ENCODE results near the gene MYO19. TPM values are rescaled to one million over a fixed set of nuclear protein-coding genes. Genes with fewer than 3 reads are reported as not detected.

MYO19 gene
- total and polyA plus RNA-seq, 2 of the 4 experiments (the other 2 are of a cell fraction), result 35.8 to 55.6 TPM

- WGBS, 2 experiments (ENCODE audit: extremely low coverage in 2 of 2, insufficient read length in 1 of 2), result 8% methylated on average over 5 of the region's 15 CpGs; no CpG with 5 or more reads in 1 of the 2 experiments
- peak overlapping the region; percentile 64; the same call in 1 of the 2 replicates for H3K23ac ChIP-seq (ENCODE audit: low read depth, low read length)
- H3K9me1 ChIP-seq (ENCODE audit: insufficient read depth, low read length), result peaks cover 11% of the 10 kb centered on the region; the same call in 1 of the 2 replicates
- H4K20me1 ChIP-seq (ENCODE audit: insufficient read depth, low read length), result no peaks in the 10 kb centered on the region; the same call in 1 of the 2 replicates
- ChIA-PET CTCF (no interaction called here), POLR2A (ENCODE audit: unreplicated experiment) (interaction anchor here (0.6 kb wide), 1 partner anchor 789 kb away, joined by 5 read pairs; no protein-coding TSS in a partner anchor)
- H3K9me3 ChIP-seq (ENCODE audit: control insufficient read depth, insufficient read depth, low read length), result no peaks in the 10 kb centered on the region
- no peak for DNase-seq
- H3K4me3 ChIP-seq (ENCODE audit: insufficient read depth, low read depth, low read length), result peak overlapping the region; percentile 84
- peak overlapping the region; percentile 59 for H3K4ac ChIP-seq (ENCODE audit: low read depth, low read length)
- peaks cover 5% of the 10 kb centered on the region for H3K4me1 ChIP-seq (ENCODE audit: control insufficient read depth, insufficient read depth, low read length)
- peak overlapping the region; percentile 29 for H4K5ac ChIP-seq (ENCODE audit: low read depth, low read length)
- H3K9ac ChIP-seq (ENCODE audit: low read depth, low read length), result peak overlapping the region; percentile 43
- H3K14ac ChIP-seq (replicated peaks; ENCODE audit: low read depth, low read length), result peak overlapping the region; percentile 70
- peak overlapping the region; percentile 13; the same call in 1 of the 2 replicates for H4K91ac ChIP-seq (ENCODE audit: insufficient read depth, low read depth, low read length)
- no peak for TF ChIP-seq USF2 (IDR thresholded peaks at IDR 0.05; ENCODE audit: low read depth, low read length)
- no peak for TF ChIP-seq NFE2L2 (IDR thresholded peaks at IDR 0.05; ENCODE audit: low read depth, low read length)
- TF ChIP-seq, protein P1, sequence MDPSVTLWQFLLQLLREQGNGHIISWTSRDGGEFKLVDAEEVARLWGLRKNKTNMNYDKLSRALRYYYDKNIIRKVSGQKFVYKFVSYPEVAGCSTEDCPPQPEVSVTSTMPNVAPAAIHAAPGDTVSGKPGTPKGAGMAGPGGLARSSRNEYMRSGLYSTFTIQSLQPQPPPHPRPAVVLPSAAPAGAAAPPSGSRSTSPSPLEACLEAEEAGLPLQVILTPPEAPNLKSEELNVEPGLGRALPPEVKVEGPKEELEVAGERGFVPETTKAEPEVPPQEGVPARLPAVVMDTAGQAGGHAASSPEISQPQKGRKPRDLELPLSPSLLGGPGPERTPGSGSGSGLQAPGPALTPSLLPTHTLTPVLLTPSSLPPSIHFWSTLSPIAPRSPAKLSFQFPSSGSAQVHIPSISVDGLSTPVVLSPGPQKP (IDR thresholded peaks at IDR 0.05; ENCODE audit: borderline replicate concordance, low read depth, low read length), result no peak
- TF ChIP-seq RFX5 (IDR thresholded peaks at IDR 0.05; ENCODE audit: low read depth, low read length), result no peak
- TF ChIP-seq MAZ (IDR thresholded peaks at IDR 0.05; ENCODE audit: borderline replicate concordance, low read depth, low read length), result no peak
- no peak for TF ChIP-seq RAD21 (IDR thresholded peaks at IDR 0.05; ENCODE audit: low read length)
- TF ChIP-seq SMC3 (IDR thresholded peaks at IDR 0.05; ENCODE audit: low read depth, low read length), result no peak
- H2BK15ac ChIP-seq (ENCODE audit: low read depth, low read length), result no peak overlapping the region
- ATAC-seq (ENCODE audit: low read depth), result peak; percentile 19; the same call in 1 of the 2 replicates
- in situ Hi-C loops (cut with MboI; ENCODE audit: low sequenced_read_pairs) (no loop called here), dilution Hi-C loops (cut with HindIII; ENCODE audit: low sequenced_read_pairs, unreplicated experiment) (no loop called here), intact Hi-C loops (cut with micrococcal nuclease) (loop anchor here (1.0 to 2.0 kb wide), 2 partner anchors 9 to 39 kb away; partner anchors contain the start of gene GGNBP2)
- H3K27ac ChIP-seq (ENCODE audit: insufficient read depth, low read length), result peak overlapping the region; percentile 74
- peaks cover 33 to 55% of the 10 kb centered on the region in 2 experiments for H3K79me1 ChIP-seq (ENCODE audit: low read depth in 1 of 2, low read length in 2 of 2)
- peak overlapping the region; percentile 93 to 98 for H4K8ac ChIP-seq (ENCODE audit: low read depth in 2 of 2, low read length in 2 of 2)
- H2AK9ac ChIP-seq (replicated peaks; ENCODE audit: low read depth, low read length, poor library complexity), result peak overlapping the region; percentile 99
- peak overlapping the region; percentile 99 for H2AFZ ChIP-seq (replicated peaks; ENCODE audit: low read length, poor library complexity)
- peak overlapping the region; percentile 32 for H2BK5ac ChIP-seq (ENCODE audit: low read depth, low read length, poor library complexity, severe bottlenecking)
- BruUV-seq (replicated peaks), result TSS peak; percentile 82
- peak overlapping the region; percentile 29 for H2AK5ac ChIP-seq (ENCODE audit: low read depth, low read length)
- peaks cover 16% of the 10 kb centered on the region for H3K36me3 ChIP-seq (ENCODE audit: control insufficient read depth, insufficient read depth, low read length)
- no peak overlapping the region for H2BK20ac ChIP-seq (ENCODE audit: low read depth, low read length)
- no peak overlapping the region for H2BK120ac ChIP-seq (ENCODE audit: low read depth, low read length)
- H3K56ac ChIP-seq (ENCODE audit: extremely low read depth, insufficient read depth, low read length), result 0 out of 2 replicates have a peak overlapping the region, but pooled peaks have one; percentile 1
- H3K27me3 ChIP-seq (ENCODE audit: control insufficient read depth, insufficient read depth, low read length), result no peaks in the 10 kb centered on the region
- peak overlapping the region; percentile 77 for H3K4me2 ChIP-seq (ENCODE audit: low read depth, low read length)
- H3K18ac ChIP-seq (ENCODE audit: low read depth, low read length), result no peak overlapping the region
Observed at GRCh38 chr17:36535669-36536081, 1.0 kb upstream of the MYO19 start.

Data from IMR-90 (cell line).